ENCODE results near the gene OR5B2.

Gene OR5B2

DNA sequence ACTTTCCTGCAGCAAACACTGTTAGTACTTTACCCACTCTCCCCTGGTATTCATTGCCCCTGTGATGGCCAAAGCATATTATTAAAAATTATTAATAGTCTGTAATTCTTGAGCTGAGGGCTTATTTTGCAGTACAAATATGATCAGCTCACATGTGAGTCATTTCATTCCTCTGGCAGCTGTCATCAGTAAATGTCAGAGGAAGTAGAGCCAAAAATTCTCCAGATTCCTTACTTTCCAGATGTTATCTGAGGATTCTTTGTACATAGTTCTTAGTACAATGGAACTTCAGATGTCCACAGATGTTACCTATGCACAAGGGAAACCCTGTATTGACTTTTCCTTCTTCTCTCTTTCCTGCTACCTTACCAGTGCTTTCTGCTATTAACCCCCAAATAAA lies 33.7 kb downstream of the OR5B2 start:
- peaks cover 19% of the 10 kb centered on the region for H3K9me3 Mint-ChIP-seq
- no peaks in the 10 kb centered on the region for H3K4me1 Mint-ChIP-seq (ENCODE audit: low read depth)
- no peaks in the 10 kb centered on the region for H3K36me3 Mint-ChIP-seq (ENCODE audit: low read depth)
- H3K27ac Mint-ChIP-seq: no peak overlapping the region
- no peak overlapping the region for H3K4me3 Mint-ChIP-seq
- H3K27me3 Mint-ChIP-seq: no peaks in the 10 kb centered on the region
- intact Hi-C loops (cut with micrococcal nuclease): no loop called here

DNA sequence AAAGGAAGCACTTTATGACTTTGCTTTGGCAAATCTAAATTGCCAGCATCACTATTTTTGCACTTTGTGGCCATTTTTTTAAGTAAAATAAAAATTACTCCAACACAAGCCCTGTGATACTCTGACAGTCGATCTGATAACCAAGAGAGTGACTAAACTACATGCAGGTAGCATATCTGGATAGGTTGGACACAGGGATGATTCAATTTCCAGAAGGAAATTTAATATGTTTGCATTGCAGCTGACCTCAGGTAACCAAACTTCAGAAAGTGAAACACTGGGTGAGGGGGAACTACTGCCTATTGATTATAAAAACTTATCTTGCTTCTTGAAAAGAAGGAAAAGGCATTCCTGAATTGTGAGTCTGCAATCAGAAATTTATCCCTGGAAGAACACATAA lies 35.2 kb downstream of the OR5B2 start:
- H3K36me3 Mint-ChIP-seq (ENCODE audit: low read depth): no peaks in the 10 kb centered on the region
- no peaks in the 10 kb centered on the region for H3K27me3 Mint-ChIP-seq
- H3K9me3 Mint-ChIP-seq: peaks cover 19% of the 10 kb centered on the region
- H3K27ac Mint-ChIP-seq: no peak overlapping the region
- intact Hi-C loops (cut with micrococcal nuclease): no loop called here
- no peaks in the 10 kb centered on the region for H3K4me1 Mint-ChIP-seq (ENCODE audit: low read depth)
- H3K4me3 Mint-ChIP-seq: no peak overlapping the region

DNA sequence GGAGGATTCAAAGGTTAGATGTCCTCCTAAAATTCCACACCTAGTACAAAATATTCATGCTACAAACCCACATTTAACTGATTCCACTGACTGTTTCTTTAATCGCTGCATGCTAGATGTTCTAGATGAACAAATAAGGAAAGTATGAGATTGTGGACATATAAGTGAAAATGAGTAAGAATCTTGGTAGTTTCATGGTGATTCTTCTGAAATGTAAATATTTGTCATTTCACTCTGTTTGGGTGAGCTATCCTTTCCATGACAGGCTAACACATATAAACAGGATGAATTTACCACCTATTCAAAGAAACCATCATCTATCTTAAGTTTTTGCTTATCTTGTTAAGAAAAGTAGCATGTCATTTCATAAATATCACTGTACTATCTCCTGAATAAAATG lies 36.0 kb downstream of the OR5B2 start:
- Mint-ChIP-seq H3K27ac (no peak overlapping the region), H3K27me3 (no peaks in the 10 kb centered on the region), H3K4me3 (no peak overlapping the region), H3K36me3 (ENCODE audit: low read depth) (no peaks in the 10 kb centered on the region), H3K9me3 (peaks cover 19% of the 10 kb centered on the region), H3K4me1 (ENCODE audit: low read depth) (no peaks in the 10 kb centered on the region)
- intact Hi-C loops (cut with micrococcal nuclease): no loop called here

DNA sequence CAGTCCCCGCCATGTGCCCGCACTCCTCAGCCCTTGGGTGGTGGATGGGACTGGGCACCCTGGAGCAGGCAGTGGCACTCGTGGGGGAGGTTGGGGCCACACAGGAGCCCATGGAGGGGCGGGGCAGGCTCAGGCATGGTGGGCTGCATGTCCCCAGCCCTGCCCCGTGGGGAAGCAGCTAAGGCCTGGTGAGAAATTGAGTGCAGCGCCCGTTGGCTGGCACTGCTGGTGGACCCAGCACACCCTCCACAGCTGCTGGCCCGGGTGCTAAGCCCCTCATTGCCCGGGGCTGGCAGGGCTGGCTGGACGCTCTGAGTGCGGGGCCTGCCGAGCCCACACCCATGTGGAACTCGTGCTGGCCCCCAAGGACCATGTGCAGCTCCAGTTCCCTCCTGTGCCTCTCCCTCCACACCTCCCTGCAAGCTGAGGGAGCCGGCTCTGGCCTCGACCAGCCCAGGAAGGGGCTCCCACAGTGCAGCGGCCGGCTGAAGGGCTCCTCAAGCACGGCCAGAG lies 37.3 kb downstream of the OR5B2 start:
- Mint-ChIP-seq H3K4me3 (no peak overlapping the region), H3K4me1 (ENCODE audit: low read depth) (no peaks in the 10 kb centered on the region), H3K27ac (no peak overlapping the region), H3K9me3 (peaks cover 19% of the 10 kb centered on the region), H3K36me3 (ENCODE audit: low read depth) (no peaks in the 10 kb centered on the region), H3K27me3 (no peaks in the 10 kb centered on the region)
- intact Hi-C loops (cut with micrococcal nuclease): no loop called here

Measured in dendritic cell treated with granulocyte-macrophage colony-stimulating factor and Interleukin-4, amounts not matched to agents 40 ng/mL and 50 ng/mL, for 4 days (primary cell).